Esophagus muscularis mucosa (tissue), 3 donors: Measurements from ENCODE around the gene NOTCH4.

Source experiments
- CTCF ChIP-seq, 3 experiments: fragments of 200-600 bp in 2 of 3; fragments of 450-650 bp in 1 of 3; sonication (generic) in 2 of 3; IDR thresholded peaks; one replicate each; pipeline ENCODE4 v1.5.1; 2017 to 2019; ENCODE audit warnings: antibody characterized with exemption in 3 of 3, mild to moderate bottlenecking in 2 of 3, moderate library complexity in 1 of 3
- POLR2A ChIP-seq: fragments of 450-650 bp; IDR thresholded peaks from one replicate; pipeline ENCODE4 v1.6.1; 2017; ENCODE audit warnings: antibody characterized with exemption, moderate library complexity, mild to moderate bottlenecking, low read depth

- TF ChIP-seq CTCF (IDR thresholded peaks at IDR 0.05) (no peak), POLR2A (no peak)
Measured at GRCh38 chr6:32149092-32149755, 74.6 kb downstream of the NOTCH4 start.
